GM12872 (cell line): ENCODE data around the gene GANC.

Source experiments
- CTCF ChIP-seq: IDR thresholded peaks from 3 replicates; pipeline ENCODE4 v1.5.1; 2011; ENCODE audit warnings: low read depth, mild to moderate bottlenecking, low read length, moderate library complexity; ENCODE audit not compliant: insufficient read depth

GANC gene

GRCh38 chr15:42354824-42355223 lies 81.8 kb downstream of the GANC start:
- TF ChIP-seq CTCF: no peak

- TF ChIP-seq CTCF: no peak
These were observed 82.3 kb downstream of the GANC start for GRCh38 chr15:42355291-42355690.

GRCh38 chr15:42356851-42357250 lies 83.8 kb downstream of the GANC start:
- no peak for TF ChIP-seq CTCF

- no peak for TF ChIP-seq CTCF
These were observed 85.1 kb downstream of the GANC start for GRCh38 chr15:42358141-42358540.

- TF ChIP-seq CTCF: no peak
These were observed 86.2 kb downstream of the GANC start, which contains the start of gene CAPN3 for GRCh38 chr15:42359249-42359648. CAPN3 (plus strand) TSS chr15:42359501; CDS start chr15:42359806, 305 bp downstream.

GRCh38 chr15:42359985-42360384 lies 87.0 kb downstream of the GANC start:
- no peak for TF ChIP-seq CTCF

- no peak for TF ChIP-seq CTCF
These were observed 87.6 kb downstream of the GANC start for GRCh38 chr15:42360535-42361112.

GRCh38 chr15:42363487-42363886 lies 90.5 kb downstream of the GANC start:
- TF ChIP-seq CTCF: no peak
